Activated CD8-positive, alpha-beta memory T cell treated with anti-CD3 and anti-CD28 coated beads, Interleukin-2, amount 10 ng/mL, durations not matched to agents 7 days and 5 days (primary cell): ENCODE measurements around the gene PHF19. TPM values are rescaled to one million over a fixed set of nuclear protein-coding genes. Genes with fewer than 3 reads are reported as not detected.

Experiments
- ATAC-seq: fragments of 150-1000 bp; cut with Tn5 transposase; one replicate; pipeline ENCODE4 v1.10.0; 2021; ENCODE audit warnings: moderate library complexity
- CTCF ChIA-PET: fragments of 350-600 bp; sonication (Branson Sonifier 250); formaldehyde crosslinking; loops from one replicate; lab custom pipeline; 2021; ENCODE audit warnings: antibody characterized with exemption; lab: Charles Lee
- DNase-seq: peaks from one replicate; pipeline ENCODE4 v3.0.0-alpha.2; 2020
- H3K27ac Mint-ChIP-seq: one replicate; pipeline ENCODE4 v1.8.0; 2021; ENCODE audit warnings: mild to moderate bottlenecking, mixed read lengths
- H3K27me3 Mint-ChIP-seq: one replicate; pipeline ENCODE4 v1.8.0; 2021; ENCODE audit warnings: mixed read lengths
- H3K36me3 Mint-ChIP-seq: one replicate; pipeline ENCODE4 v1.8.0; 2021; ENCODE audit warnings: mild to moderate bottlenecking, mixed read lengths
- H3K4me1 Mint-ChIP-seq: one replicate; pipeline ENCODE4 v1.8.0; 2021; ENCODE audit warnings: mixed read lengths
- H3K4me3 Mint-ChIP-seq: one replicate; pipeline ENCODE4 v1.8.0; 2021; ENCODE audit warnings: mild to moderate bottlenecking, moderate library complexity, mixed read lengths
- H3K9me3 Mint-ChIP-seq: one replicate; pipeline ENCODE4 v1.8.0; 2022; ENCODE audit warnings: low read depth, mixed read lengths
- total RNA-seq, 2 experiments: library from RNA; stranded (reverse); gene quantifications; one replicate each; pipeline ENCODE4 v1.2.3, GENCODE V29; 2021

The PHF19 gene
- total RNA-seq, 2 experiments from 2014 or later = 246 to 254 TPM

- Mint-ChIP-seq H3K9me3 (no peaks in the 10 kb centered on the region), H3K4me3 (no peak overlapping the region), H3K27ac (peak overlapping the region; percentile 93), H3K27me3 (no peaks in the 10 kb centered on the region), H3K36me3 (peaks cover 59% of the 10 kb centered on the region), H3K4me1 (peaks cover 67% of the 10 kb centered on the region)
- DNase-seq (no peak), ATAC-seq (no peak)
- CTCF ChIA-PET = interaction anchor here (0.7 to 2.4 kb wide), 9 partner anchors 17 to 191 kb away, joined by 3 to 22 read pairs (median 3); no protein-coding TSS in a partner anchor
Measured at GRCh38 chr9:120872791-120873502, 4.0 kb downstream of the PHF19 start.

DNA sequence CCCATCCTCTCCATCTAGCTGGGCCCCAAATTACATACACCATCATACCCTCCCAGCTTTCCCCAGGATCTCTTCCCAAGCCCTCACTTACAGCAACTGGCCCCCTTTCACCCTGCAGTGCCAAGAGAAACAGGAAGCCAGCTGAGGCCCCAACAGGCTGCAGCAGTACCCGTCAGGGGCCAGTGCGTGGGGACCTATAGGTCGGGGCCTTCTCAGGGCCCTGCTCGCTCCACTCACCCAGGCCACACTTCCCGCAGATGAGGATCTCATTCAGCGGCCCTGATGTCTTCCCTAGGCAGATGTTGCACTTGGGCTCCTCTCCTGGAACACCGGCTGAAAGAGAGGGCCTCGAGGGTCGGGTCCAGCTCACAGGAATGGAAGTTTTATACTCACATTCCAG is 6.8 kb downstream of the PHF19 start:
- Mint-ChIP-seq H3K9me3 (no peaks in the 10 kb centered on the region), H3K27me3 (no peaks in the 10 kb centered on the region), H3K4me1 (peaks cover 57% of the 10 kb centered on the region), H3K36me3 (peaks cover 63% of the 10 kb centered on the region), H3K27ac (peak overlapping the region; percentile 98), H3K4me3 (no peak overlapping the region)
- CTCF ChIA-PET = interaction anchor here (0.9 to 4.4 kb wide), 12 partner anchors 14 to 202 kb away, joined by 3 to 42 read pairs (median 9); partner anchors contain the start of genes FBXW2 and TRAF1
- ATAC-seq (no peak), DNase-seq (no peak)

DNA sequence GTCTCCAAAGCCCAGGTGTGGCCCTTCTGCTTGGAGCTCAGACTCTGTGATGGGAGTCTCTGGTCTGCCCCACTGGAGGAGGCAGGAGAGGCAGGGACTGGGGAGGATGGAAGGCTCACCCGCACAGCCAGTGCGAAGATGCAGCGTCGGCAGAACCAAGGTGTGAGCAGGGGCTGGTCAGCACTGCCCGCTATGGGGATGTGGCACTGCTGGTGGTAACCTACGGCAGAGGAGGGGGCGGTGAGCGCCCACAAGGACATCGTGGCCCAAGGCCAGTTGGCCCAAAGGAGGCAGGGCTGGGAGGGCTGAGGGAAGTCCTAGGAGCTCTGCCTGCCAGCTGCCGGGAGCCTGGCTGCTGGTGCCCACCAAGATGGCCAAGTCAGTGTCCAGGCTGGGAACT is 7.3 kb downstream of the PHF19 start:
- CTCF ChIA-PET = interaction anchor here (0.7 to 4.4 kb wide), 18 partner anchors 9 to 202 kb away, joined by 3 to 42 read pairs (median 8); partner anchors contain the start of genes FBXW2 and TRAF1
- ATAC-seq = no peak
- Mint-ChIP-seq H3K9me3 (no peaks in the 10 kb centered on the region), H3K4me1 (peaks cover 52% of the 10 kb centered on the region), H3K27ac (peak overlapping the region; percentile 98), H3K27me3 (no peaks in the 10 kb centered on the region), H3K36me3 (peaks cover 63% of the 10 kb centered on the region), H3K4me3 (peak overlapping the region; percentile 2)
- no peak for DNase-seq

- peaks cover 48% of the 10 kb centered on the region for H3K4me1 Mint-ChIP-seq
- peak overlapping the region; percentile 79 for H3K4me3 Mint-ChIP-seq
- peaks cover 60% of the 10 kb centered on the region for H3K36me3 Mint-ChIP-seq
Measured at GRCh38 chr9:120869360-120869687, 7.7 kb downstream of the PHF19 start.

DNA sequence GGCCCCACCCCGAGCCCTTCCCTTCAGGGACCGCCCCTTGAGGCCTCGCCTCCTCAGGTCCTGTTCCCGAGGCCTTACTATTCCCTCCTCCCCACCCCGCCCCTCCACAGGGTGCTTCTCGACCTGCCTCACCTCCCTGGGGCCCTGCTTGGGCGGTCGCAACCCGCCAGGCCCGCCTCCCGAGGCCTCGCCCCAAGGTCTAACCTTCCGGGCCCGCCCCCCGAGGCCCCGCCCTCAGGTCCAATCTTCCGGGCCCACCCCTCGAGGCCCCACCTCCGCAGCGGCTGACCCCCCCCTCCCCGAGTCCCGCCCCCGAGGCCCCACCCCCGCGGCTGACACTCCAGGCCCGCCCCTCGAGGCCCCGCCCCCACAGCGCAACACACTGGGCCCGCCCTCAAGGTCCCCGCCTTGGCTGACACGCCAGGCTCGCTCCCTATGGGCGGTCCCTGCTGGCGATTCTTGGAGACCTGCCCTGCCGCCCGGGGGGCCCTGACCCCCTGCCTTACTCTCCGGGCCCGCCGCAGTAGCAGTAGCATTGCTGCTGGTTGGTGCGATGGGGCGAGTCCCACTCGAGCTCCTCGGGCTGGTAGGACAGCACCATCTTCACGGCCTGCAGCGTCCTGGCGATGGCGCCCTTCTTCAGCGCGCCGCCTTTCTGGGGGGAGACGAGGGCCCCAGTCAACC is 8.2 kb downstream of the PHF19 start:
- ATAC-seq (peak; percentile 92), DNase-seq (peak; percentile 97)
- CTCF ChIA-PET = interaction anchor here (0.7 to 4.4 kb wide), 23 partner anchors 10 to 203 kb away, joined by 3 to 42 read pairs (median 6); partner anchors contain the start of genes FBXW2 and TRAF1
- peak overlapping the region; percentile 98 for H3K27ac Mint-ChIP-seq
- no peaks in the 10 kb centered on the region for H3K9me3 Mint-ChIP-seq
- H3K36me3 Mint-ChIP-seq = peaks cover 60% of the 10 kb centered on the region
- no peaks in the 10 kb centered on the region for H3K27me3 Mint-ChIP-seq
- peak overlapping the region; percentile 79 for H3K4me3 Mint-ChIP-seq
- H3K4me1 Mint-ChIP-seq = peaks cover 43% of the 10 kb centered on the region

More at GRCh38 chr9:120869360-120869687, 7.7 kb downstream of the PHF19 start:
- ATAC-seq (no peak), DNase-seq (no peak)
- H3K27me3 Mint-ChIP-seq = no peaks in the 10 kb centered on the region
- CTCF ChIA-PET = interaction anchor here (0.7 to 4.4 kb wide), 21 partner anchors 9 to 202 kb away, joined by 3 to 42 read pairs (median 6); partner anchors contain the start of genes FBXW2 and TRAF1
- no peaks in the 10 kb centered on the region for H3K9me3 Mint-ChIP-seq
- H3K27ac Mint-ChIP-seq = peak overlapping the region; percentile 98

DNA sequence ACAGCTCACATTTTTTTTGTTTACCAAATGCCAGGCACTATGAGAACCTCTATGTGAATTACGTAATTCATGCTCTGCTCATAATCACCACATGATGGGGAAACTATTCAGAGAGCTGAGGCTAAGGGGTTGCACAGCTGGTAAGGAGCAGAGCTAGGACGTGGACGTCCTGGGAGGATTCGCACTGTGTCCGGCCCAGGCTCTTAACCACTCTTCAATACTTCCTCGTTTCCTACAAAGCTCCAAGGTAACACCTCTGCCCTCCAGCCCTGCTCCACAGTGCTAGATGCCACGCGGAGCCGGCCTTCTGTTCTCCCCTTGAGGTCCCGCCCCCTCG is 8.7 kb downstream of the PHF19 start:
- ATAC-seq (no peak), DNase-seq (no peak)
- Mint-ChIP-seq H3K36me3 (peaks cover 58% of the 10 kb centered on the region), H3K27ac (peak overlapping the region; percentile 69), H3K9me3 (no peaks in the 10 kb centered on the region), H3K27me3 (no peaks in the 10 kb centered on the region), H3K4me3 (peak overlapping the region; percentile 58), H3K4me1 (peaks cover 38% of the 10 kb centered on the region)
- CTCF ChIA-PET = interaction anchor here (1.0 to 4.4 kb wide), 13 partner anchors 10 to 203 kb away, joined by 3 to 42 read pairs (median 6); partner anchors contain the start of genes FBXW2 and TRAF1

GRCh38 chr9:120867676-120868338 is 9.2 kb downstream of the PHF19 start:
- DNase-seq (no peak), ATAC-seq (no peak)
- Mint-ChIP-seq H3K27me3 (no peaks in the 10 kb centered on the region), H3K4me1 (peaks cover 33% of the 10 kb centered on the region), H3K27ac (peak overlapping the region; percentile 69), H3K9me3 (no peaks in the 10 kb centered on the region), H3K36me3 (peaks cover 56% of the 10 kb centered on the region), H3K4me3 (peak overlapping the region; percentile 58)
- CTCF ChIA-PET = interaction anchor here (1.0 to 4.4 kb wide), 9 partner anchors 11 to 204 kb away, joined by 3 to 42 read pairs (median 5); partner anchors contain the start of gene FBXW2

DNA sequence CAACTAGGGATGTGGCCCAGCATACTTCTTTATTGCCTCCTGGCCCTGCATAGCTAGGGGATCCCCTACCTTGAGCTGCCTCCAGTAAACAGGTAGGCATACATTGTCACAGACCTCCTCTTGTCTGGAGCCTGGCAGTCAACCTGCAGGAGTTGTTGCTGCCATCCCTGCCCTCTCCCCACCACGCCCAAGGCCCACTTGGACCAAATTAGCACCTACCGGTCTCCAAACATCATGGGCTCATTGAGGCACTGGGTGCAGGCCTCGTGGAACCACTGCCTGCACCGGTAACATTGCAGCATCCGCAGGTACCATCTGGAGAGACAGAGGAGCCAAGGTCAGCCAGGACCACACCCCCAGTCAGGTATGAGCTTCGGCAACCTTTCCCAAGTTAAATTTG is 10.3 kb downstream of the PHF19 start:
- Mint-ChIP-seq H3K27ac (no peak overlapping the region), H3K36me3 (peaks cover 51% of the 10 kb centered on the region), H3K9me3 (no peaks in the 10 kb centered on the region), H3K4me3 (no peak overlapping the region), H3K27me3 (no peaks in the 10 kb centered on the region), H3K4me1 (peaks cover 27% of the 10 kb centered on the region)
- ATAC-seq (no peak), DNase-seq (no peak)
- CTCF ChIA-PET = interaction anchor here (2.0 to 4.4 kb wide), 3 partner anchors 20 to 111 kb away, joined by 5 to 42 read pairs (median 8); no protein-coding TSS in a partner anchor

DNA sequence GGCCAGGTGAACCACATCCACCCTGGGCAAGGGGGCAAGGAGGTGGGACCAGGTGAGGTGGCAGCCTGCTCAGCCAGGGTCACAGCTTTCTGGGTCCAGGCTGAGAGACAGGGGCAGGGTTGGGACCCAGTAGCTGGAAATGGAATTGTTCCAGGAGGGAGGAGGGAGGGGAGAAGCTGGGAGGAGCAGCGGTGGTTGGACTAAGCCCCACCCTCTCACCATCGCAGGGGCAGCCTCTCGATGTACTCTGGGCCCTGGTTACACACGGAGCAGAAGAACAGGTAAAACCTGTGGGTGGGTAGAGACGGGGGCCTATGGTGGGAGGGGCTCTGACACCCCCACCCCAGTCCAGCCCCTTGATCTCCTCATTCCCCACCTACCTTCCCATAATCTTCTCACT is 11.2 kb downstream of the PHF19 start:
- Mint-ChIP-seq H3K27me3 (no peaks in the 10 kb centered on the region), H3K4me3 (no peak overlapping the region), H3K27ac (no peak overlapping the region), H3K36me3 (peaks cover 47% of the 10 kb centered on the region), H3K9me3 (no peaks in the 10 kb centered on the region), H3K4me1 (peaks cover 20% of the 10 kb centered on the region)
- ATAC-seq (no peak), DNase-seq (no peak)
- CTCF ChIA-PET = no interaction called here

DNA sequence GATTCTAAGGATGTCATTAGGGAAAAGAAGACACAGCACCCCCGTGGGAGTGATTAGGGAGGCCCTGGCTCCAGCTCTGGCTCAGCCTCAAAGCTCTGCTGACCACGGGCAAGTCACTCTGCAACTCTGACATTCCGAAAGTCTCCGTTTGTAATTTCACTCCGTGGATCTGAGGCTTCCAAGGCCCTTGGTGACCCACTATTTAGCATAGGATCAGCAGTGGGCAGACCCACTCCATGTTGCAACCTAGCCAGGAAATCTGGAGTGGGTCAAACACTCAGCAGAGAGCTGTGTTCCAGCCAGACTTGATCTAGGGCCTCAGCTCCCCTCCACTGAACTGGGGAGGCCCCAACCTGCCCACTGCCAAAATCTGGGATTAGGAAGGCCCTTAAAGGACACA is 11.8 kb downstream of the PHF19 start:
- Mint-ChIP-seq H3K4me1 (peaks cover 18% of the 10 kb centered on the region), H3K36me3 (peaks cover 52% of the 10 kb centered on the region), H3K9me3 (no peaks in the 10 kb centered on the region), H3K27ac (no peak overlapping the region), H3K27me3 (no peaks in the 10 kb centered on the region), H3K4me3 (no peak overlapping the region)
- DNase-seq (no peak), ATAC-seq (no peak)
- CTCF ChIA-PET = interaction anchor here (1.3 kb wide), 1 partner anchor 72 kb away, joined by 3 read pairs; no protein-coding TSS in a partner anchor

- H3K36me3 Mint-ChIP-seq = peaks cover 55% of the 10 kb centered on the region
- no peak overlapping the region for H3K27ac Mint-ChIP-seq
- ATAC-seq (no peak), DNase-seq (no peak)
- no peaks in the 10 kb centered on the region for H3K9me3 Mint-ChIP-seq
- no peak overlapping the region for H3K4me3 Mint-ChIP-seq
- H3K4me1 Mint-ChIP-seq = peaks cover 13% of the 10 kb centered on the region
- H3K27me3 Mint-ChIP-seq = no peaks in the 10 kb centered on the region
- CTCF ChIA-PET = interaction anchor here (1.3 kb wide), 1 partner anchor 72 kb away, joined by 3 read pairs; no protein-coding TSS in a partner anchor
Measured at GRCh38 chr9:120864719-120865118, 12.3 kb downstream of the PHF19 start.

GRCh38 chr9:120863833-120864232 is 13.2 kb downstream of the PHF19 start:
- DNase-seq (no peak), ATAC-seq (no peak)
- Mint-ChIP-seq H3K27ac (no peak overlapping the region), H3K27me3 (no peaks in the 10 kb centered on the region), H3K4me3 (no peak overlapping the region), H3K9me3 (no peaks in the 10 kb centered on the region), H3K4me1 (peaks cover 6% of the 10 kb centered on the region), H3K36me3 (peaks cover 56% of the 10 kb centered on the region)
- CTCF ChIA-PET = interaction anchor here (1.3 kb wide), 1 partner anchor 73 kb away, joined by 3 read pairs; no protein-coding TSS in a partner anchor

DNA sequence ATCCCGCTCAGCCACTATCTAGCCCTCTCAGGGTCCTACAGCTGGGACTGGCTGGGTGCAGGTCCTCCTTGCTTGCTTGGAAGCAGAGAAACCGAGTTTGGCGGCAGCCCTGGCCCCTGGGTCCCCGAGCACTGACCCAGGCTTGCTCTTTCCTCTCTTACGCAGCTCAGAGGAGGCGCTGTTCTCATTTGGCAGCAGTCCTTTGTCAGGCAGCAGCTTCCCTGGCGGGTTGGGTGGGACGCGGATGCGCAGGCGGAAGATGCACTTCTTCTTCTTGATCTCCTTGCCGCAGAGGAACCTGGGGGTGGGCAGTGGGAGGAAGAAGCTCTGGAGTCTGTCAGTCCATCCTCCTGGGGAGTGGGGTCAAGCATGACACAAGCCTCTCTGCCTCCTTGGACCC is 14.5 kb downstream of the PHF19 start:
- Mint-ChIP-seq H3K9me3 (no peaks in the 10 kb centered on the region), H3K27me3 (no peaks in the 10 kb centered on the region), H3K36me3 (peaks cover 54% of the 10 kb centered on the region), H3K27ac (no peak overlapping the region), H3K4me1 (peaks cover 3% of the 10 kb centered on the region), H3K4me3 (no peak overlapping the region)
- ATAC-seq = no peak
- no peak for DNase-seq
- CTCF ChIA-PET = no interaction called here
